AG04449 (cell line): ENCODE data around the gene ELOB.

ENCODE experiments used
- CTCF ChIA-PET: fragments of 350-600 bp; formaldehyde crosslinking; extraction: SDS; loops from one replicate; lab custom pipeline; 2021; ENCODE audit warnings: antibody characterized with exemption; lab: Yijun Ruan, JAX
- POLR2A ChIA-PET: fragments of 400-600, 350-600 bp; formaldehyde crosslinking; extraction: SDS; loops from one replicate; lab custom pipeline; 2020; ENCODE audit warnings: antibody characterized with exemption, inconsistent platforms; lab: Yijun Ruan, JAX
- DNase-seq: peaks from one replicate; pipeline ENCODE4 v3.0.0-alpha.2; 2010; ENCODE audit warnings: low read depth, low spot score
- H3K4me3 ChIP-seq: 2 replicates; pipeline ENCODE4 v1.5.1; 2011; ENCODE audit warnings: low read depth, mild to moderate bottlenecking, control low read depth, low read length
- CTCF ChIP-seq: IDR thresholded peaks from one replicate; pipeline ENCODE4 v1.5.1; 2011; ENCODE audit warnings: mild to moderate bottlenecking, moderate library complexity, low read length, control low read depth, inconsistent platforms; ENCODE audit not compliant: insufficient read depth; ENCODE audit errors: missing control alignments

The ELOB gene

DNA sequence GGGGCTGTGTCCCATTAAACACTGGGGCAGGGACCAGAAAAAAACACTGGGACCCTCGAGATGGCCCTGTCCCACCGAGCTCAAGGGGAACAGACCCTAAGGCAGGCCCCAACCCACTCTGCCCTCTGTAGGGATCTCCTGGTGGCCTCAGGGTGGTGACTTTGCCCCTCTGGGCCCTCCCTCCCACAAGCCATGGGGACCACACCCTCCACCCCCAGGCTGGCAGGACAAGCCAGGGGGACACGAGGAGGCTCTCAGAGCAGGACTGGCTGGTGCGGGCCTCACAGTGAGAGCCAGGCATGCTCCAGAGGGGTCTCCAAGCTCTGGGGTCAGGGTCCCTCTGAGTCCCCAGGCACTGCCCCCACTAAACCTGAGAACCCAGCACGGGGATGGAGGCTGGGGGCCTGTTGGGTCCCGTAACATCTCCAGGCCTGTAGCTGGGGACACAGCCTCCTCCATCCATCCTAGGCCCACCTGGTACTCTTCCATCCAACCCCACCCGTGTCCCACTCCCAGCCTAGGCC, 39.1 kb downstream of the ELOB start:
- DNase-seq = no peak
- POLR2A ChIA-PET = no interaction called here
- CTCF ChIA-PET = interaction anchor here (1.5 kb wide), 1 partner anchor 14 kb away, joined by 3 read pairs; no protein-coding TSS in a partner anchor
- TF ChIP-seq CTCF = no peak
- no peak overlapping the region for H3K4me3 ChIP-seq

DNA sequence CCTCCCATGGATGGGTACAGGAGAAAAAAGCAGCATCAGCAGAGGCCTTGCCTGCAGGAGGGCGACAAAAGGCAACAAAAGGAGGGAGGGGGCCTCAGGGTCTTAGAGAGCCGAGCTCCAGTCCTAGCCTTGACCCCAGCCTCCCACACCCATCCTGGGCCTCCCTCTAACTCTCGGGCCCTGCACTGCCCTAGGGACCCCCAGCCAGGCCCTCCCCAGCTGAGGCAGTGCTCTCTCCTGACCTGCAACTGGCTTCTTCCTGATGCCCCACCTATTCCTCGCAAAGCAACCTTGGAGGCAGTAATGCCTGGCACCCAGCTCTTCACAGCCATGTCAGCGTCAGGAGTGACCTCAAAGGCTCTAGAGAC, 39.9 kb downstream of the ELOB start:
- H3K4me3 ChIP-seq = no peak overlapping the region
- no peak for DNase-seq
- POLR2A ChIA-PET = no interaction called here
- CTCF ChIA-PET = no interaction called here
- TF ChIP-seq CTCF = no peak

- POLR2A ChIA-PET = no interaction called here
- no peak for DNase-seq
- no peak for TF ChIP-seq CTCF
- CTCF ChIA-PET = no interaction called here
- no peak overlapping the region for H3K4me3 ChIP-seq
These were observed 40.4 kb downstream of the ELOB start for GRCh38 chr16:2736476-2737237.

- no peak for TF ChIP-seq CTCF
- no peak overlapping the region for H3K4me3 ChIP-seq
- ChIA-PET POLR2A (no interaction called here), CTCF (no interaction called here)
- DNase-seq = no peak
These were observed 42.1 kb downstream of the ELOB start for GRCh38 chr16:2734844-2735515.

DNA sequence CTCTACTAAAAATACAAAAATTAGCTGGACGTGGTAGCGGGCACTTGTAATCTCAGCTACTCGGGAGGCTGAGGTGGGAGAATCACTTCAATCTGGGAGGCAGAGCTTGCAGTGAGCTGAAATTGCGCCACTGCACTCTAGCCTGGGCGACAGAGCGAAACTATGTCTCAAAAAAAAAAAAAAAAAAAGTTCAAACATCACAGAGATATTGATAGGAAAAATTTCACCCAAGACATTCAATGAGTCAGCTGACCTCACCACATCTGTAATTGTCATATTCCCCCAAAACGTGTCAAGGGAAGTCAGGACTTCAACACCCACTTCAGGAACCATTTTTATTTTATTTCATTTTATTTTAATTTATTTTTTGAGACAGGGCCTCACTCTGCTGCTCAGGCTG, 49.0 kb downstream of the ELOB start:
- POLR2A ChIA-PET = no interaction called here
- DNase-seq = no peak
- CTCF ChIA-PET = interaction anchor here (1.1 to 1.7 kb wide), 3 partner anchors 8 to 96 kb away, joined by 3 to 4 read pairs (median 3); partner anchors contain the start of gene PRSS27
- no peak for TF ChIP-seq CTCF
- no peak overlapping the region for H3K4me3 ChIP-seq

GRCh38 chr16:2726923-2727322, 50.2 kb downstream of the ELOB start:
- ChIA-PET CTCF (no interaction called here), POLR2A (no interaction called here)
- no peak for DNase-seq
- no peak overlapping the region for H3K4me3 ChIP-seq
- TF ChIP-seq CTCF = no peak
